GM21526 (cell line): ENCODE data around the gene HSFY2.
"Not testable (repeated sequence)": the region's sequence is repeated elsewhere in the genome, so short reads cannot be mapped to it uniquely, and the experiment has no call there.

ENCODE experiments used
- ATAC-seq: cut with Tn5 transposase; IDR thresholded peaks from one replicate; pipeline ENCODE4 v1.9.1; 2021; ENCODE audit warnings: moderate library complexity; ENCODE audit not compliant: unreplicated experiment, low FRiP score

The HSFY2 gene, protein sequence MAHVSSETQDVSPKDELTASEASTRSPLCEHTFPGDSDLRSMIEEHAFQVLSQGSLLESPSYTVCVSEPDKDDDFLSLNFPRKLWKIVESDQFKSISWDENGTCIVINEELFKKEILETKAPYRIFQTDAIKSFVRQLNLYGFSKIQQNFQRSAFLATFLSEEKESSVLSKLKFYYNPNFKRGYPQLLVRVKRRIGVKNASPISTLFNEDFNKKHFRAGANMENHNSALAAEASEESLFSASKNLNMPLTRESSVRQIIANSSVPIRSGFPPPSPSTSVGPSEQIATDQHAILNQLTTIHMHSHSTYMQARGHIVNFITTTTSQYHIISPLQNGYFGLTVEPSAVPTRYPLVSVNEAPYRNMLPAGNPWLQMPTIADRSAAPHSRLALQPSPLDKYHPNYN

GRCh38 chrY:18773635-18774034 lies at the start of gene HSFY2:
Gene HSFY2, minus strand, starts transcription at chrY:18773735. Its CDS starts 117 bp downstream, at chrY:18773618.
- not testable (repeated sequence) for ATAC-seq

DNA sequence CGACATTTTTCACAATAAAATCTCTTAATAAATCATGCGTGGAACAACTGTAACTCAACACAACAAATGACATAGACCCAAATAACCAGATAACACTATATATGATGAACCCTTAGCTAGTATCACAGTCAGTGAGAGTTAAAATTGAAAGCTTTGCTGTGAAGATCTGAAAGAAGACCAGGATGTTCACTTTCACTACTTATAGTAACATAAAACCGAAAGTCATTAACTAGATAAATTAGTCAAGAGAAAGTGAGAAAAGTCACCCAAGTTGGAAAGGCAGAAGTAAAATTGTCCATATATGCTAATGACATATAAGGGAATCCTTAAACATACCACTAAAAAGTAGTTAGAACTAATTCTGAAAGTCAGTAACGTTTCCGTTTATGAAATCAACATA lies 42.2 kb upstream of the HSFY2 start:
- ATAC-seq, result not testable (repeated sequence)

- not testable (repeated sequence) for ATAC-seq
Observed at GRCh38 chrY:18788757-18789406, 15.3 kb upstream of the HSFY2 start.

DNA sequence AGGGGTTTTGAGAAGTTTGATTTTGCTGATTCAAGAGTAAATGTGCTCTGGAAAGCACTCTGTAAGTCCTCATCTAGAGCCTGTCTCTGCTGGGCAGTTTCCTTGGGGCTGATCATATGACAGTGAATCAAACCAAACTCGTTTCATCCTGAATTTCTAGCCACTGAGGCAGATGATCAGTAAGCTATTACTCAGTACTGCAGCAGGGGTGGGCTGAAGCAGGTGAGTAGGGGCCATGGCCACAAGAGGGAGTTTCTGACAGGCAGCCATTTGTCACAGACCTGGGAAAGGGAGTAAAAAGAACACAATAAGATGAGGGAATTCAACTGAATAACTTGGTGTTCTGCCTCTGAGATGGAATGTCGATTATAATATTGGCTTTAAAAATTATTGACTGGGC lies 19.5 kb downstream of the HSFY2 start:
- not testable (repeated sequence) for ATAC-seq

DNA sequence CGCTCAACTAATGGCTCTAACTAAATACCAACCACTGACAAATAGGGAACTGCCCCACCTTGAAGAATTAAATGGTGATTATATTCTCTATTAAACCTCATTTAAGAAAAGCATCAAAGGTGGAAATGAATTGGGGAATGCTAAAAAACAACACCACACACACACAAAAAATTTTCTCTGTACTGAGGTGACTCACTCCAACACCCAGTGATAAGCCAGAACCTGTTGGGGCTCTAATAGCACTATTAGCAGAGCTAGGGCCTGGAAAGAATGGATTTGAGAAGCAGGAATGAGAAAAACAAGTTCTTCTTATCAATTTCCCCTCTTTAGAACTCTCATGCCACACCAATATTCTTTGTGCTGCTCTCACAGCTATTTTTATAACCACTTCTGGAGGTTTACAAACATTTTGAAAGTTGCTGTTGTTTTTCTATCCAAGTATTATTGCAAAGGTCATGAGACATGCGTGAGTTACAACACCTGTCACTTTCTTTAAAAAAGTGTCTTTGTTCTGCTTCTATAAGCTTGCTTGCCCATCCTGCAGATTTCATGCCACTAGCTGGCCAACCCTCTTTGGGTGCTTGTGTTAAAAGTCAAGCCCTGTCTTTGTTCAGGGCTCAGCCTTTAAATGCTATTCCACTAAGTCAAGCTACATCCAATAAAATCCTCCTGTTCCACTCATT lies 20.3 kb downstream of the HSFY2 start:
- ATAC-seq, result not testable (repeated sequence)

- not testable (repeated sequence) for ATAC-seq
Observed at GRCh38 chrY:18723714-18724113, 49.8 kb downstream of the HSFY2 start.
